Activated CD8-positive, alpha-beta memory T cell treated with anti-CD3 and anti-CD28 coated beads, Interleukin-2, amount 10 ng/mL, durations not matched to agents 7 days and 5 days (primary cell): Measurements from ENCODE around the gene CNPY1. TPM values are rescaled to one million over a fixed set of nuclear protein-coding genes. Genes with fewer than 3 reads are reported as not detected.

ENCODE experiments used
- ATAC-seq: fragments of 150-1000 bp; cut with Tn5 transposase; one replicate; pipeline ENCODE4 v1.10.0; 2021; ENCODE audit warnings: moderate library complexity
- CTCF ChIA-PET: fragments of 350-600 bp; sonication (Branson Sonifier 250); formaldehyde crosslinking; loops from one replicate; lab custom pipeline; 2021; ENCODE audit warnings: antibody characterized with exemption; lab: Charles Lee
- DNase-seq: peaks from one replicate; pipeline ENCODE4 v3.0.0-alpha.2; 2020
- H3K27ac Mint-ChIP-seq: one replicate; pipeline ENCODE4 v1.8.0; 2021; ENCODE audit warnings: mild to moderate bottlenecking, mixed read lengths
- H3K27me3 Mint-ChIP-seq: one replicate; pipeline ENCODE4 v1.8.0; 2021; ENCODE audit warnings: mixed read lengths
- H3K36me3 Mint-ChIP-seq: one replicate; pipeline ENCODE4 v1.8.0; 2021; ENCODE audit warnings: mild to moderate bottlenecking, mixed read lengths
- H3K4me1 Mint-ChIP-seq: one replicate; pipeline ENCODE4 v1.8.0; 2021; ENCODE audit warnings: mixed read lengths
- H3K4me3 Mint-ChIP-seq: one replicate; pipeline ENCODE4 v1.8.0; 2021; ENCODE audit warnings: mild to moderate bottlenecking, moderate library complexity, mixed read lengths
- H3K9me3 Mint-ChIP-seq: one replicate; pipeline ENCODE4 v1.8.0; 2022; ENCODE audit warnings: low read depth, mixed read lengths
- total RNA-seq, 2 experiments: library from RNA; stranded (reverse); gene quantifications; one replicate each; pipeline ENCODE4 v1.2.3, GENCODE V29; 2021

The CNPY1 gene
- total RNA-seq, 2 experiments from 2014 or later: not detected

DNA sequence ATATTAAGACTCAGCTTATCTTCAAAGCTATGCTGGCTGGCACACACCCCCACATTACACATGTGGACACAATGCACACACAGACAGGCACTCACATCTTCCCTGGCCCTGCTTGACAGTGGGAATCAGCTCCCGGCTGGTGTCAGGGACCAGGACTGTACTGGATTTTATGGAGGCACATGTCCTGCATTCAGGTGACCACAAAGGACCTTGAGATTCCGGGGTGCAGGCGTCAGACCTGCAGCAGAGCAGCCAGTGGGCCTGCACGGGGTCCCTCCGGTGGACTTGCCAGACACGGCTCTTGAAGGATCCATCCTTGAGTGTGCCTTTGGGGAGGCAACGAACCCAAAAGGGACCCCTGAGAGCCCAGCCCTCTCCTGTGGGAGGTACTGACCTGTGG, 1.9 kb downstream of the CNPY1 start:
- no peaks in the 10 kb centered on the region for H3K9me3 Mint-ChIP-seq
- H3K4me3 Mint-ChIP-seq: no peak overlapping the region
- peaks cover 9% of the 10 kb centered on the region for H3K27me3 Mint-ChIP-seq
- ATAC-seq (no peak), DNase-seq (no peak)
- no peaks in the 10 kb centered on the region for H3K4me1 Mint-ChIP-seq
- no peaks in the 10 kb centered on the region for H3K36me3 Mint-ChIP-seq
- CTCF ChIA-PET: no interaction called here
- H3K27ac Mint-ChIP-seq: no peak overlapping the region

DNA sequence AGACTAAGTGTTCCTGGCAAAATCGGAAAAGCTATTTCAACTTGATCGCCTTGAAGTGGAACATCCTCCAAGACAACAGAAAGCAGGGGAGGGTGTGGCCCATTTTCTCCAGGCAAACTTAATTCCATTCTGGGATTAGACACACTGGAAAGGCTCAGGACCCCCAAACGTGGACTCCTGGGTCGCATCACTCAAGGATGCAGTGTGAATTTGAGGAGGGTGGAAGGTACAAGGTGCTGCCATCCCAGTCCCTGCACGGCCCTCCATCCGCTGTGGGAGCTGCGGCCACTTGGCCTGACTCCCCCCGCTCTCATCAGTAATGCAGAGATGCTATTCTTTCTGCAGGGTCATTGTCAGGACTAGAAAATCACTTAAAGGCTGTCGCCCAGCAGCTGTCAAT, 2.4 kb downstream of the CNPY1 start:
- Mint-ChIP-seq H3K4me1 (no peaks in the 10 kb centered on the region), H3K9me3 (no peaks in the 10 kb centered on the region), H3K4me3 (no peak overlapping the region), H3K27ac (no peak overlapping the region), H3K27me3 (peaks cover 12% of the 10 kb centered on the region), H3K36me3 (no peaks in the 10 kb centered on the region)
- CTCF ChIA-PET: no interaction called here
- ATAC-seq: no peak
- no peak for DNase-seq

DNA sequence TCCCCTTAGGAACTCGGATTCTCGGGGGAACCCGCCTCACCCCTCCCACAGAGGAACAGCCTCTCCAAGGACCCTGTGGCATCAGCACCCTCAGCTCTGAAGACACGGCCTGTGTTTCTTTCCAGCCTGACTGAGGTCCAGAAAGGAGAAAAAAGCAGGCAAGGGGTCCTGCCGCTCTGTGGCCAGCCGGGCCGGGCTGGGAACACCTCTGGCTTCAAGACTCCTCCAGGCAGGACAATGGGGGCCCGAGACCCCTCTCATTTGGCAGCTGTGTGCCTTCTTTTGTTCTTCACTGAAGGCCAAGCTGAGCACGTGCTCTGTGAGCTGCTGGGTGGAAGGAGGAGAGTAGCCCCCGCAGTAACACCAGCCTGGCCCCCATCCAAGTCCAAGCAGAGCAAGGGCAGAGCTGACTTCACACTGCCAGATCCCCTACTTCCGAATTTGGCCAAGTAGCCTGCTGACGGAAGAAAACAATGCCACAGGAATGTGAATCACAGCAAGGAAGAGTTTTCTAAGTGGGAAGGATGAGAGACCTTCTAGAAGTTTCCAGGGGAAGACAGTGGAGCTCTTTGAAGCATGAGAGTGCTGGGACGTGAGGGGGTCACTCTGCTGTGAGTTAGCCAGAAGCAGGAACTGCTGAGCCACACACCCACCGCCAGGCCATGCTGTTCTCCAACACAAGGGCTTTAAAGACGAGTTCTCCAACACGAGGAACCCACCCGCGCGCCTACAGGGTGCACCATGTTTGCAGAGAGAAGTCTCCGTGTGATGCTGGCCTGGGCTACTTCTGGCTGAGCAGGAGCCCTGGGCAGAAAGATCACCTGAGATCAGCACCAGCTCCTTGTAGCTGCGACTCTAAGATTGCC, 3.1 kb downstream of the CNPY1 start:
- Mint-ChIP-seq H3K9me3 (no peaks in the 10 kb centered on the region), H3K36me3 (no peaks in the 10 kb centered on the region), H3K4me1 (no peaks in the 10 kb centered on the region), H3K27ac (no peak overlapping the region), H3K27me3 (peaks cover 12% of the 10 kb centered on the region), H3K4me3 (no peak overlapping the region)
- ATAC-seq (no peak), DNase-seq (no peak)
- CTCF ChIA-PET: no interaction called here

DNA sequence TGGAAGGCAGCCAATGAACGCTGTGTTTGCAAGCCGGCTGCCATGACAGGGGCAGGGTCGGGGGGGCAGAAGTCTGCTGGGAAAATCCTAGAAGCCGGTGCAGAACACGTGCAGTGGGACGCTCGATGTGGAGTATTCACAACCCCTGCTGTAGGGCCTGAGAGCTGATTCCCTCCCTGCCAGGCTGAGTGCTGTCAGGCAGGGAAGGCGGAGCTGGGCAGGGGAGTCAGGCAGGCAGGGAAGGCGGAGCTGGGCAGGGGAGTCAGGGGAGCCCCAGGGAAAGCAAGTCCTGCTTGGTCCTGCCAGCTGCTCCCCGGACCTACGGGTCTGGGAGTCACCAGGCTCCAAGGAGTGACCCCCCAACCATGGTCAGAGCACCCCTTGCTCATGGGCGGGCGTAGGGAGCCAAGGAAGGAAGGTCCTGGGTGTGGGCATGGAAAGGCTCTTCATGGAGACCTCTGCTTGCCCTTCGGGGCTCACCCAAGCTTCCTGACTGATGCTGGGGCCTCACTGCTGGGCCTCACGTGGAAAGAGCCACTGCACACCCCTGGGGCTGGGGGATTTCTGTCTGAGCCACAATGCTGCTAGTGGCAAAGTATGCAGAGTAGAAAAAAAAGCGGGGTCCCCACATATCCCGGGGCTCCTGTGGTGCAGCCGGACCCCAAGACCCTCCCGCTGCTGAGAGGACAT, 4.2 kb downstream of the CNPY1 start:
- CTCF ChIA-PET: no interaction called here
- no peak overlapping the region for H3K27ac Mint-ChIP-seq
- H3K36me3 Mint-ChIP-seq: no peaks in the 10 kb centered on the region
- H3K9me3 Mint-ChIP-seq: no peaks in the 10 kb centered on the region
- no peak for DNase-seq
- H3K4me3 Mint-ChIP-seq: no peak overlapping the region
- no peaks in the 10 kb centered on the region for H3K4me1 Mint-ChIP-seq
- no peak for ATAC-seq
- H3K27me3 Mint-ChIP-seq: peaks cover 12% of the 10 kb centered on the region

DNA sequence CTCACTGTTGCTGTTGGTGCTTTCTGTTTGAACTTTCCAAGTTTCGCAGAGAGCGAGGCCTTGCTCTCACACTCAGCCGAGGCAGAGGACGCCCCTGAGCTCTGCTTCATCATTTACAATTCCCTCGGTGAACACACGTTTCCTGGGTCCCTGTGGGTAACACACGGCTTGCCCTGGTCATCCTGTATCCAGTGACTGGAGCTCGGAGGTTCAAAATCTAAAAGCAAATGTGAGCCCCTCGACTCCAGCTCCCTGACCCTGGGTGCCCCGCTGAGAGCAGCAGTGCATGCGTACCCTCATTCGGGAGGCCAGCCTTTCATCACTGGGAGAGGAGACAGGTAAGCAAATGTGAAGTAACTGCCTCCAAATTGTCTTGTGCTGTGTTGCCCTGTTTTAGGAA, 5.8 kb downstream of the CNPY1 start:
- no peaks in the 10 kb centered on the region for H3K4me1 Mint-ChIP-seq
- H3K36me3 Mint-ChIP-seq: no peaks in the 10 kb centered on the region
- no peak overlapping the region for H3K27ac Mint-ChIP-seq
- H3K4me3 Mint-ChIP-seq: no peak overlapping the region
- H3K9me3 Mint-ChIP-seq: no peaks in the 10 kb centered on the region
- DNase-seq (no peak), ATAC-seq (no peak)
- peaks cover 22% of the 10 kb centered on the region for H3K27me3 Mint-ChIP-seq
- CTCF ChIA-PET: interaction anchor here (1.0 kb wide), 1 partner anchor 58 kb away, joined by 3 read pairs; no protein-coding TSS in a partner anchor

DNA sequence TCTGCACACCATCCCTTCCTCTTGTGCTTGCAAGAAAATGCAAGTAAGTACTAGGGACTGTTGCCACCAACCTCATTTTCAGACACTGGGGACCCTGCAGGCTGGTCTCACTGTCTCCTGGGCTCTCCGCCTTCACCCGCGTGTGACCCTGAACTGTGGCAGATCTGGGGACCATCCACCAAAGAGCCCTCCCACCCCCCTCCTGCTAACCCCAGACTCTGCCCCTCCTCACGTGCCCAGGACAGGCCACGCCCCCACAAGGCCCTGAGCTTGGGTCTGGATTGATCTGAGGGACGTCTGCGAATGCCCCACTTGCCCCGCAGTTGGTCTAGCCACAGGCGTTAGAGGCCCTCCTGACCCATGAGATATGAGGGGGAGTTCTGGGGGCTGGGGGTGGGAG, 8.1 kb downstream of the CNPY1 start:
- peaks cover 3% of the 10 kb centered on the region for H3K4me1 Mint-ChIP-seq
- H3K4me3 Mint-ChIP-seq: no peak overlapping the region
- no peaks in the 10 kb centered on the region for H3K36me3 Mint-ChIP-seq
- no peak overlapping the region for H3K27ac Mint-ChIP-seq
- CTCF ChIA-PET: interaction anchor here (0.6 kb wide), 2 partner anchors 87 to 270 kb away, joined by 3 read pairs; no protein-coding TSS in a partner anchor
- H3K27me3 Mint-ChIP-seq: peaks cover 43% of the 10 kb centered on the region
- H3K9me3 Mint-ChIP-seq: no peaks in the 10 kb centered on the region
- DNase-seq (no peak), ATAC-seq (no peak)

DNA sequence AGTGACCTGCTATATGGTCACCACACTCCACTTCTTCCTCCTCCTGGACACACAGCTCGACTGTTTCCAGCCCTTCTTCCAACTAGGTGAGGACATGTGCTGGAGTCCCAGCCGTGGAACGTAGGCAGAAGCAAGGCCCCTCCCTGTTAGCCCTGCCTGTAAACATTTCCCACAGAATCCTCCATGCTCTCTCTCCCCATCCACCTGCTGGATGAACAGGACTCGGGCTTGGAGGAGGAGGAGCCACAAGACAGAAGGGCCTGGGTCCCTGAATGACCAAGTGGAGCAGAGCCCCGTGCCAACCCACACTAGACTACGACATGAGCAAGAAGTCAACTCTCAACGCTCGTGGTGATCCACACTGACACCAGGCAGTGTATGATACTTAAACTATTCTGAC, 9.9 kb downstream of the CNPY1 start:
- CTCF ChIA-PET: no interaction called here
- ATAC-seq: no peak
- H3K9me3 Mint-ChIP-seq: no peaks in the 10 kb centered on the region

DNA sequence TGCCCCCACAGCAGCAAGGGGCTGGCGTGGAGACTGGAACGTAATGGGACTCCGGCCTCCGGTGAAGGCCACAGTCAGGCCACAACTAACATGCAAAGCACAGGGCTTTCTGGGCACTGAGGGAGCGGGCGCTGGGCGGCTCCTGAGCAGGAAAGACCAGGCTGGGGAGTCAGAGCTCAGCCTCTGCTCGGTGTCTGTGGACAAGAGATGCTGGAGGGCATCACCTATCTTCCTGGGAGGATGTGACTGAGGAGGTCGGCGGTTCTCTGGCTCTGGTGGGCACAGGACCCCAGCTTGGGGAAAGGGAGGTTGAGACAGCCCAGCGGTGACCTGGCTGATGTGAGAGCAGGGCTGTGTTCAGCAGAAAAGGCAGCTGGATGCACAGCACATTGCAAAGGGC, 11.7 kb downstream of the CNPY1 start:
- Mint-ChIP-seq H3K9me3 (no peaks in the 10 kb centered on the region), H3K4me3 (no peak overlapping the region), H3K36me3 (no peaks in the 10 kb centered on the region), H3K27ac (no peak overlapping the region), H3K27me3 (peaks cover 65% of the 10 kb centered on the region), H3K4me1 (peaks cover 9% of the 10 kb centered on the region)
- no peak for DNase-seq
- CTCF ChIA-PET: interaction anchor here (0.9 to 1.5 kb wide), 3 partner anchors 12 to 155 kb away, joined by 3 read pairs; partner anchors contain the start of gene CNPY1
- no peak for ATAC-seq

More for the DNA sequence above, 9.9 kb downstream of the CNPY1 start:
- Mint-ChIP-seq H3K27ac (no peak overlapping the region), H3K4me3 (no peak overlapping the region), H3K27me3 (peaks cover 60% of the 10 kb centered on the region), H3K36me3 (no peaks in the 10 kb centered on the region), H3K4me1 (peaks cover 9% of the 10 kb centered on the region)
- no peak for DNase-seq

DNA sequence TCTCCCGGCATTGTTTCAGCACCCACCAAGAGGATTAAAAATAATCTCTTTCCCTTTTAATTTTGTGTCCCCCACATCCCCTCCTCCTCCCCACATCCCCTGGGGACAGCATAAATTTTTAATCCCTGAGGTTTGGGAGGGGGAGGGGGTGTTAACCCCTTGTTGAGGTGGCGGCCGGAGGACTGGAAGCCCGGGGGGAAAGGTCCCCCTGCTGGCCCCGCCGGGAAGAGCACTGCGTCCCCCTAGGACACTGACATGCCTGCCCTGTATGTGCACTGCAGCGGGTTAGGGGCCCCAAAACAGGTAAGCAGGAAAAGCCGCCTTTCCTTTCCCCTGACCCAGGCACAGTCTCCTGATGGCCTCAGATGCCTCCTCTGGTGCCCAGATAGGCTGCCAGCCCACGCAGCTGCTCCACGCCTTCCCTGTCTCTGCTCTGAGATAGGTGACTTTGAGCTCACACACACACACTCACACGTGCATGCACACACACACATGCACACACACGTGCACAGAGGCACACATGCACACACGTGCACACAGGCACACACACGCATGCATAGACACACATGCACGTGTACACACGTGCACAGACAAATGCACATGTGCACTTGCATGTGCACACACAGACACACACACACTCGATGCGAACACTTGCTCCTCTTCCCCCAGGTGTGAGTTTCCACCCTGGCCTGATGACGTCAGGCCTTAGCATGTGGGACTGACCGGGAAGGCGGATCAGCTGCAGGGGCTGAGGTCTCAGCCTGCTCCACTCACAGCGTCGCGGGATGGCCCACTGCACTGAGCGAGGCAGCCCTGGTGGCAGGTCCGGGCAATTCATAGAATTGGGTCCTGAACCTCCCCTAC, 12.3 kb downstream of the CNPY1 start:
- peaks cover 60% of the 10 kb centered on the region for H3K27me3 Mint-ChIP-seq
- H3K4me3 Mint-ChIP-seq: no peak overlapping the region
- no peaks in the 10 kb centered on the region for H3K36me3 Mint-ChIP-seq
- ATAC-seq (peak; percentile 42), DNase-seq (peak; percentile 46)
- peak overlapping the region; percentile 39 for H3K27ac Mint-ChIP-seq
- H3K9me3 Mint-ChIP-seq: no peaks in the 10 kb centered on the region
- CTCF ChIA-PET: interaction anchor here (0.9 to 1.5 kb wide), 3 partner anchors 12 to 154 kb away, joined by 3 read pairs; partner anchors contain the start of gene CNPY1
- peaks cover 9% of the 10 kb centered on the region for H3K4me1 Mint-ChIP-seq

DNA sequence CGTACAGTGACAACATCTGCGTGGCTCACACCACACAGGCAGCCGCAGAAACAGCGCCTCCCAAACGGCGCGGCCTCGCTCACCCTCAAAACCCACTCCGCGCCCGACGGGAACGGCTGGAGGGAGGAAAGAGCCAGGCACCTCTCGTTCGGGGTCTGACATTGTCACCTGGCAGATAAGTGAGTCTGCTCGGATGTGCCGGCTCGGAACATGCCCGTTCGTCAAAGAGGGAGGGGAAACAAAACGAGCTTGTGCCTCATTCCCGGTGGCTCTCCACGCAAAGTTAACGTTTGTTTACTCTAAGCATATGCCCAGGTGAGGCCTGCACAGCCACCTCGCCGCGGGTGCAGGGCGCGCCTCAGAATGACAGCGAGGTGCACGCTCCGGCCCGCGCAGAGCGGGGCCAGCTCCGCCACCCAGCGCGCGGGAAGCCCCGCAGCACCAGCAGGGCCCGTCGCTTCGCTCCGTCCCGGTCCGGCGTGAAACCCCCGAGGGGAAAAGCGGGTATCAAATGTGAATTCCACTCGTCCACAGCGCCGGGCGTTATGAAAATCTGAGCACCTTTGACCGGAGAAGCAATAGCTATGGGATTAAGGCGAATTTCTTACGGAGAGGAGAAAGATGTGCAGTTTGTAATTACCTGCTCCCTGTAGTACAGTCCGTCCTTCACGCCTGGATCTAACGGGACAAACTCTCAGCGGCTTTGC, 13.1 kb downstream of the CNPY1 start:
- H3K27ac Mint-ChIP-seq: peak overlapping the region; percentile 39
- H3K4me1 Mint-ChIP-seq: peaks cover 9% of the 10 kb centered on the region
- ATAC-seq (peak; percentile 23), DNase-seq (no peak)
- H3K9me3 Mint-ChIP-seq: no peaks in the 10 kb centered on the region
- CTCF ChIA-PET: interaction anchor here (1.2 to 1.5 kb wide), 2 partner anchors 13 to 61 kb away, joined by 3 read pairs; partner anchors contain the start of gene CNPY1
- H3K4me3 Mint-ChIP-seq: no peak overlapping the region
- peaks cover 64% of the 10 kb centered on the region for H3K27me3 Mint-ChIP-seq
- no peaks in the 10 kb centered on the region for H3K36me3 Mint-ChIP-seq

DNA sequence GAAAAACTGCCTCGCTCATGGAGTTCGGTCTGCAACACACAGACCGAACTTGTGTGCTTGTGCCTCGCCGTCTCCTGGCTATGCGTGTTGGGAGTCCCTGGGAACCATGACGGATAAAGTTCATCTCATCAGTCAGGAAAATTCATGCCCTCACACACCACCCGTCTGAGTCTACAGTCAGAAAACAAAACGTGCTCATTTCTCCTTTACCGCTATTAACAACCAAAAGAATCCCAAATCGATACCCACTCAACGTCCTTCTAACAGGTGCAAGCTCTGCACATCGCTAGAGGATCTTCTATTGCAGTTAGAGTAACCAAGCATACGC, 13.6 kb downstream of the CNPY1 start:
- Mint-ChIP-seq H3K36me3 (no peaks in the 10 kb centered on the region), H3K27ac (no peak overlapping the region), H3K27me3 (peaks cover 66% of the 10 kb centered on the region), H3K4me3 (no peak overlapping the region), H3K9me3 (no peaks in the 10 kb centered on the region), H3K4me1 (peaks cover 9% of the 10 kb centered on the region)
- CTCF ChIA-PET: interaction anchor here (0.8 kb wide), 1 partner anchor 66 kb away, joined by 3 read pairs; no protein-coding TSS in a partner anchor
- ATAC-seq: no peak
- no peak for DNase-seq

DNA sequence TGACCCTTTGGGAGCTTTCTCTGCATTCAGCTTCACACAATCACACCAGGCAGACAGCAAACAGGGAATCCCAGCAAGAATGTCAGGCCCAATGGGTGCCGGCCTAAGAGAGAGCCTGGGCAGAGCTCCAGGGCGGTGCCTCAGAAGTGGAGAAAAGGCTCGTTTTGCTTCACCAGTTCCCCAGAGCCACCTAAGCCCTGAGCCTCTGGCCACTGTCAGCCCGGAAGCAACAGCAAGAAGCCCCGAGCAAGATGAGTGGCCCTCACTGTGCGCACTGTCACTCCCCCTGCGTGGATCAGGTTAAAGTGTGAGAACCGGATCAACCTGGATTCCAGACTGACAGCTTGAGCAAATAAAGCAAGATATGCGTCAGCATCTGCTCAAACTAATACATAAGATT, 14.7 kb downstream of the CNPY1 start:
- no peak for DNase-seq
- Mint-ChIP-seq H3K27me3 (peaks cover 63% of the 10 kb centered on the region), H3K4me3 (no peak overlapping the region), H3K36me3 (no peaks in the 10 kb centered on the region), H3K4me1 (peaks cover 9% of the 10 kb centered on the region), H3K27ac (no peak overlapping the region), H3K9me3 (no peaks in the 10 kb centered on the region)
- CTCF ChIA-PET: interaction anchor here (1.1 to 1.4 kb wide), 2 partner anchors 23 to 88 kb away, joined by 3 read pairs; no protein-coding TSS in a partner anchor
- no peak for ATAC-seq
